CD4-positive, alpha-beta T cell treated with Interleukin-6 for 4 hours (primary cell): Measurements from ENCODE around the gene PSMD9.
"Not testable (repeated sequence)": the region's sequence is repeated elsewhere in the genome, so short reads cannot be mapped to it uniquely, and the experiment has no call there.

ENCODE experiments used
- DNase-seq: peaks from one replicate; pipeline ENCODE4 v3.0.0-alpha.2; 2020; ENCODE audit warnings: mixed read lengths

Gene PSMD9

DNA sequence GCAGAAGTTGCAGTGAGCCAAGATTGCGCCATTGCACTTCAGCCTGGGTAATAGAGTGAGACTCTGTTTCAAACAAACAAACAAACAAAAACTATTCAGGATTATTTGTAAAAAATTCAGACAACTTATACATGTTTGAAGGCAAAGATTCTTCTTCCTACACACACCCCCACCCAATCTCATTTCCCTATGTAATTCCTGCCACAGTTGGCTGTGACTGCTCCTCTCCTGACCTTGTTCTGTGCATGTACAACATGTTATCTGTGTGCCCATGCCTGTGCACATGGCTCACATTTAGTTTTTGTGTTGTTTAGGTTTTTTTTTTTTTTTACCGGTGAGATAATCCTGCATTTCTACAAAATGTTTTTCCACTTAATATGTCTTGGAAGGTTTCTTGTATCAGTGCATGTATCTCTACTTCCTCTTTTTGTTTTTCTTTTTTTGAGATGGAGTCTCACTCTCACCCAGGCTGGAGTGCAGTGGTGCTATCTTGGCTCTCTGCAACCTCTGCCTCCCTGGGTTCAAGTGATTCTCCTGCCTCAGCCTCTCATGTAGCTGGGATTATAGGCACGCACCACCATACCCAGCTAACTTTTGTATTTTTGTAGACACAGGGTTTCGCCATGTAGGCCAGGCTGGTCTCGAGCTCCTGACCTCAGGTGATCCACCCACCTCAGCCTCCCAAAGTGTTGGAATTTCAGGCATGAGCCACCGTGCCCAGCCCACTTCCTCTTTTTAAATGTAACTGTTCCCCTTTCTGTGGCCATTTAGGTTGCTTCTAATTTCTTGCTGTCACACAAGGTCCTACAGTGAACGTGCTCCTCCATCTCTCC is 38.5 kb downstream of the PSMD9 start:
- no peak for DNase-seq

DNA sequence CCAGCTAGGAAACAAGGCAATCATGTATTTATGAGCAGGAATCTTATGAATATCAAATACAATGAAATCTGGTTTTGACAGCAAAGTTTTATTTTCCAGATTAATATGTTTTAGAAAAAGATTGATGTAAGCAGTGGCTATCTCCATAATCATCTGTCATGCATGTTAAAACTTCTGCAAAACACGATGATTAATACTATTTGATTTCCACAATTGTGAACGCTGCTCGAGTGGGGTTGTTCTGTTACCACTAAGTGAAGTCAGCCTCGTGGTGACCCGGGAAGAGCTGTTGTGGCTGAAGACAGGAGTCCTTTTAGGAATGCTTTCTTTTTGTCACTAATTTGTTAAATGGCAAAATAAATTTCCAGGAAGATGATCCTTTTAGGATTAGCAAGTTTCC is 39.2 kb downstream of the PSMD9 start:
- no peak for DNase-seq

DNA sequence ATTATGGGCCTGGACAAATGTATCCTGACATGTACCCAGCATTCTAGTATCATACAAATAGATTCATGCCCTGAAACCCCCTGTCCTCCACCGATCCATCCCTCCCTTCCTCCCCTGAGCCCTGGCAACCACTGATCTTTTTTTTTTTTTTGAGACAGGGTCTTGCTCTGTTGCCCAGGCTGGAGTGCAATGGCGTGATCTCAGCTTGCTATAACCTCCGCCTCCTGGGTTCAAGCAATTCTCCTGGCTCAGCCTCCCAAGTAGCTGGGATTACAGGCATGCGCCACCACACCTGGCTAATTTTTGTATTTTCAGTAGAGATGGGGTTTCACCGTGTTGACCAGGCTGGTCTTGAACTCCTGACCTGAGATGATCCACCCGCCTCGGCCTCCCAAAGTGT is 41.0 kb downstream of the PSMD9 start:
- not testable (repeated sequence) for DNase-seq

DNA sequence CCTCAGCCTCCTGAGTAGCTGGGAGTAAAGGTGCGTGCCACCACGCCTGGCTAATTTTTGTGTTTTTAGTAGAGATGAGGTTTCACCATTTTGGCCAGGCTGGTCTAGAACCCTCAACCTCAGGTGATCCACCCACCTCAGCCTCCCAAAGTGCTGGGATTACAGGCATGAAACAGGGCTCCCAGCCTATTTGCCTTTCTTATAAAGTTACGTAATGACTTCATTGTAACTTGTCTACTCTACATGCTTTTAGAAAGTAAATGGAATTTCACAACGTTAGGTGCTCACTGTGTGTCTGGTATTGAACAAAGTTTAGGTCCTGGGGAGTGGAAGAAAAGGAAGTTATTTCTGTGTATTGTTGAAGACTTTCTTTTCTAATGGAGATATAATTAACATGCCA is 42.3 kb downstream of the PSMD9 start:
- no peak for DNase-seq

DNA sequence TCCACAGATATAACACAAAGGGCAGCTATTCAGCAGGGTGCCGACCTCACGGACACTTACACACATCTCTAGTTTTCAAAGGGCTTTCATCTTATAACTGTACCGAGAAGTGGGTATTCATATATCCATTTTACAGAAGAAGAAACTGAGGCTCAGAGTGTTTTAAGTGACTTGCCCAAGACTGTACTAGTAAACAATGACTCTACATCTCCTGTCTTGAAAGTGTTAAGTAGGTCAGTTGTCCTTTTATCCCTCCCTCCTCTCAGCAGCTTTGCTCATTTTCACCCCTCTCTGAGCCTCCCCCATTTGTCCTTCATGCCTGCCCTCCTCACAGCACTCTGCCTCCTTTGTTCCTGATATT is 43.6 kb downstream of the PSMD9 start:
- no peak for DNase-seq

DNA sequence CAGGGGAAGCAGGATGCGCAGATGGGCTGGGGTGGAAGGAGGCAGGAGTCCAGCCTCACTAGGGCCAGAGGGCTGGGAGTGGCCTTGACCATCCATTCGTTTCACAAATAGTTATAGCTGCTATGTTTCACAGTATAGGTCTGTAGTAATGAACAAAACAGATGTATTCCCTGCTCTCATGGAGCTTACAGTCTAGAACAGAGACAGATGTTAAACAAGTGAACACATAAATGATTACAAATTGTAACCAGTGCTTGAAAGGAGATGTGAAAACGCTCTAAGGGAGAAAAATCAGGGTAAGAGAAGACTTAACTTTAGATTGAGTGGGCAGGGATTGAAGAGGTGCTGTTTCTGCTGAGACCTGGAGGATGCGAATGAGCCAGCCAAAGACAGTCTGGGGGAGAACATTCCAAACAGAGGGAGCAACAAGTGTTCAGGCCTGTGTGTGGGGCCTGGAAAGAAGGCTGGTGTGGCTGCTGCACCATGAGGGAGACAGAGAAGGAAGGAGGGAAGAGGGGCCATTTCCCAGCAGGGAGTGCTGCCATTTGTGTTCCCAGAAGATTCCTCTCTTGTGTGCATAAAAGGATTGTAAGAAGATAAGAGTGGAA is 44.4 kb downstream of the PSMD9 start:
- no peak for DNase-seq

DNA sequence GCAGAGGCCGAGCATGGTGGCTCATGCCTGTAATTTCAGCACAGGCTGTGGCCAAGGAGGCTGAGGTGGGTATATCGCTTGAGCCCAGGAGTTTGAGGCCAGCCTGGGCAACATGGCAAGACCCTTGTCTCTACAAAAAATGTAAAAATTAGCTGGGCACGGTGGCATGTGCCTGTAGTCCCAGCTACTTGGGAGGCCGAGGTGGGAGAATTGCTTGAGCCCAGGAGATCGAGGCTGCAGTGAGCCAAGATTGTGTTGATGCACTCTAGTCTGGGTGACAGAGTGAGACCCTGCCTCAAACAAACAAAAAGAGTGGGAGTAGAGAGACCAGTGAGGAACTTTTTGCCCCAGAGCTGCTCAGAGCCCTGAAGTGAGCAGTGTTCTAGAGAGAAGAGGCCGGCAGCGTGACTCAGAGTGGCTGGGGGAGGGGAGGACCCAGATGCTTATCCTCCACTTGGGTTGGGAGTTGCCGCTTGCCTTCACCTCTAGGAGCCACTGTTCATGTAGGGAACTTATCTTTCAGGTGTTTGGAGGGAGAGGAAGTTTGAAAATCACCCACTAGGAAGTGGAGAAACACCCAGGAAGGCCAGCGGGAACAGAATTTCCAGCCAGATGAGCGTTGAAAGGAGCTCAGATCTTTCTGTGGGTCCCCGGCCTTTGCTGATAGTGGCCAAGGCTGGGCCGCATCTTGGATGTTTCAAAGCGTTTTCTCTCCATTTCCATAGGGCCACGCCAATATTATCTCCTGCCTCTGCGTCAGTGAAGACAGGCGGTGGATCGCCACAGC is 45.1 kb downstream of the PSMD9 start:
- DNase-seq, result no peak

DNA sequence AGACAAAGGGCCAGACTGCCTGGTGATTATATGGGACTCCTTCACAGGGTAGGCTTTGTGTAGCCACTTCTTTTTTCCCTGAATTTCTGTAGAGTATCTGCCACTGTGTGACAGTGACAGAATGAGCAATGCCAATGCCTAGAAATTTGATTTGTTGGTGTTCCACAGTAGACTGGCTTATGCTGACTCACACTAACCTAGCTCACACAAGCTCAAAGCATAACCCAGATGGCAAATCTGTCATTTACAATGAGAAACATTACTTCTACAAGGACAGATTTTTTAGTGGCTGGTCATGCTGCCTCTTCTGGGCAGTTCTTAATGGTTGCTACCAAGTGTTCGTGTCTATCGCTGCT is 45.7 kb downstream of the PSMD9 start:
- no peak for DNase-seq

DNA sequence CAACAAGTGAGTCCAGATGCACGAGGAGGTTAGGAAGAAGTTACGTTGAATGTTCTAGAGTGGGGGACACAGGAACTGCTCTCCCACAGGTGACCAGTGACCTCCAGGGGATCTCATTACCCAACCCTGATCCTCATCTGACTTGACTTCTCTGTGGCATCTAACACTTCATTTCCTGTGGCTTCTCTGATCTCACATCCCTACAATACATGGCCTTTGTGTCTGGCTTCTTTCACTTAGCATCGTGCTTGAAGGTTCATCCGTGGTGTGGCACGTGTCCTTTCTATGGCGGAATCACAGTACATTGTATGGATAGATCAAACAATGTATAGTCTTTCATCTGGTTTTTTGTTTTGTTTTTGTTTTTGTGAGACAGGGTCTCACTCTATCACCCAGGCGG is 49.1 kb downstream of the PSMD9 start:
- no peak for DNase-seq

DNA sequence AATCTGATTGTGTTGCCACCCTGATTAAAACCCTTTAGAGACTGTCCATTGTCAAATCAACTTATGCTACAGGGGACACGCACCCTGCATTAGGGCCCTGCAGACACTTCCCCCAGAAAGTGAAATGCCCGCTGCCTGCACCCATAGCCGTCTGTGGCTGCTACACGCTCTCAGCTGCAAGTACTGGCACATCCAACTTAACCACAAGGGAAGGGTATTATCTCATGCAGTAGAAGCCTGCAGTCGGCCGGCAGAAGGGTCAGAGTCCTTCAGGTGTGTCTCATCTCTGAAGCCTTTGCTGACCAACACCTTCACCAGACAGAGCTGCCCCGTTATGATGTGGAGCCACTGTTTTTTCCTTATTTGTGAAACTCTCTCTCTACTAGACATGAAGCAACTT is 50.6 kb downstream of the PSMD9 start:
- no peak for DNase-seq

DNA sequence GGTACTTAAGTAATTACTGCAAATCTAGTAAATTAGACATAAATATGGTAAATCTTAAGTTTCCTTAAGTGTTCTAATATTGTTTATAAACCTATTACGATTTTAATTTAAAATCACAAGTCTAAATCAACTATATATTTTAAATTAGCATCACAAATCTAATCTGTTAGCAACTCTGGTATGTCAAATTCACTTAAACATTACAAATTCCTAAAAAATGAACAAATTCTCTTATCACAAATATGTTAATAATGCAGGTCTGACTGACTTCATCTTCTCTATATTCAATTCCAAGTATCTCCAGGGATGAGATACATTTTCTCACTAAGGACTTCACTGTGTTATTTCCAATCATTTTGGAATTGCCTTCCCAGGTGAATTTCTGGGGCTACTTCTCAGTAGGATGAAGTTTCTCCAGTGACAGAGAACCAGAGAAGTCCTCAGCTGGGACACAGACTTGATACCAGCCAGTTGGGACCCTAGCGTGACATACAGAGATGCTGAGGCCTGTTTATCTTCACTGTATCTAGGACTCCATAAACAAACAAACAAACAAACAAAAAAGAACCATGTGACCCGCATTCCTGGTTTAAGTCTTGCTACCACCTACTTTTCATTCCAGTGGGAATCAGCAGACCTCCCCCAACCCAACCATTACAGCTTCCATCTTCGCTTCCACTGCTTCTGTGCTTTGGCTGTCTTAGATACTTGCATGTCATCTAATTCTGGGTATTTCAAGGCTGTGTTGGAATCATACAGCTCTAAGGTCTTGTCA is 51.6 kb downstream of the PSMD9 start:
- DNase-seq, result no peak

DNA sequence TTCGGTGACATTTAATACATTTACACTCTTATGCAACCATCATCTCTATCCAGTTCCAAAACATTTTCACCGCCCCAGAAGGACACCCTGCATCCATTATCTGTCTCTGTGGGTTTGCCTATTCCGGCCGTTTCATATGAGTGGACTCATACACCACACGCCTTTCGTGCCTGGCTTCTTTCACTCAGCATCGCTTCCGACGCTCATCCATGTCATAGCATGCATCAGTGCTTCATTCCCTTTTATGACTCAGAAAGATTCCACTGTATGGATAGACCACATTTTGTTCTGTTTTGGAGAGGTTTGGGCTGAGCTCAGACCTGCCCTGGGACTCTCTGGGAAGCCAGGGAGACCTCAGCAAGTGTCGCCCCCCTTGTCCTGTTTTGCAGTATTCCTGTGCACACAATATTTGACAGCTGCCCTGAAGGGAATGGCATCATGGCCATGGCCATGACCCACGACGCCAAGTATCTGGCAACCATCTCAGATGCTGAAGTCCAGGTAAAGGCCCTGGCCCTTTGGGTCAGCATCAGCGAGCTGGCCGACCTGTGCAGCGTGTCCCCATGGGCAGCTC is 53.6 kb downstream of the PSMD9 start:
- no peak for DNase-seq

DNA sequence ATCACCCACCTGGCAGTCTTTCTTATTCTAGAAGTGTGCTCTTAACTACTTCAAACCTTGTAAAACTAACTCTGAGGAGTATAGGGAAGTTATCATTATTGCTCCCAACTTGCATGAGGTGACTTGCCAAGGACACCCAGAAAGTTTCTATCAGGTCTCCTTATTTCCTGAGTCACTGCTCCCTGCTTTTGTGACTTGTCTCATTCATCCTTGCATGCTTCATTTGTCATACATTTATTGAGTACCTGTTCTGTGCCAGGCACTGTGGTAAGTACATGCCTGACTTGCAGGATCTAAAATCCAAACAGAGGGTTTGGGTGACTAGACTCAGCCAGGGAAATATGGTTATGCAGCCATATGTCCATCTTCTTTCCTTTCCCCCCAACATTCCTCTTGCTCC is 55.3 kb downstream of the PSMD9 start:
- DNase-seq, result no peak

DNA sequence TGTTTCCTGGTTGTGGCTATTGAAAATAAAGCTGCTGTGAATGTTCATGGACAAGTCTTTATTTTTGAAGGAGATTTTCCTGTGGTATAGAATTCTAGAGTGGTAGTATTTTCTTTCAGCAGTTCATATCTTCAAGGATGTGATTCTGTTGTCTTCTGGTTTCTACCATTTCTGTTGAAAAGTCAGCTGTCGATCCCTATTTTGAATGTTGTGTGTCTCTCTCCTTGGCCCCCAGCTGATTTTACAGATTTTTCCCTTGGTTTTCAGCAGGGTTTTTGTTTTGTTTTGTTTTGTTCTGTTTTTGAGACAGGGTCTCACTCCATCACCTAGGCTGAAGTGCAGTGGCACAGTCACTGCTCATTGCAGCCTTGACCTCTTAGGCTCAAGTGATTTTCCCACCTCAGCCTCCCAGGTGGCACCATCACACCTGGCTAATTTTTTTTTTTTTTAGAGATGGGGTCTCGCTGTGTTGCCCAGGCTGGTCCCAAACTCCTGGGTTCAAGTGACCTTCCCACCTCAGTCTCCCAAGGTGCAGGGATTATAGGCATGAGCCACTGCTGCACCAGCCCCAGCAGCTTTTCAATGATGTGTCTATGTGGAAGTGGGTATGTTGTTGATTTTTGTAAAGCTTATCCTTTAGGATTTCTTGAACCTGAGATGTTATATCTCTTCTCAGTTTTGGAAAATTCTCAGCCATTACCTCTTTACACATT is 57.9 kb downstream of the PSMD9 start:
- DNase-seq, result no peak

DNA sequence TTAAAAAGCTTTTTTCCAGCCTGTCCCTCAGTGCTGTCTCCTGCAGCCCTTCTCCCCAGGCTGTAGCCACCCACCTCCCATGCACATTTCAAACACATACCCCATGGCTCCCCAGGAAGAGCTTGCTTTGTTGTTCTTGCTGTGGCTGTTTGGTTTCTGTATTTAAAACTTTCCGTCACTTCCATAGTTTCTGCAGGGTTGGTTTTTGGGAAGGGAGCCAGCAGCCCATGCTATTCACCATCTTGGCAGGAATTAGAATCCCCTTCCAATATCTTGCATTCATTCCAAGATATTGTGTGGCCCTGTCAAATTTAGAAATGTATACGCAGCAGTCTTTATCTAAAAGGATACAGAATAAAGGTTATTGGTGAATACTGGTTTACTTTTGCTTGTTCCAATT is 59.4 kb downstream of the PSMD9 start:
- no peak for DNase-seq

DNA sequence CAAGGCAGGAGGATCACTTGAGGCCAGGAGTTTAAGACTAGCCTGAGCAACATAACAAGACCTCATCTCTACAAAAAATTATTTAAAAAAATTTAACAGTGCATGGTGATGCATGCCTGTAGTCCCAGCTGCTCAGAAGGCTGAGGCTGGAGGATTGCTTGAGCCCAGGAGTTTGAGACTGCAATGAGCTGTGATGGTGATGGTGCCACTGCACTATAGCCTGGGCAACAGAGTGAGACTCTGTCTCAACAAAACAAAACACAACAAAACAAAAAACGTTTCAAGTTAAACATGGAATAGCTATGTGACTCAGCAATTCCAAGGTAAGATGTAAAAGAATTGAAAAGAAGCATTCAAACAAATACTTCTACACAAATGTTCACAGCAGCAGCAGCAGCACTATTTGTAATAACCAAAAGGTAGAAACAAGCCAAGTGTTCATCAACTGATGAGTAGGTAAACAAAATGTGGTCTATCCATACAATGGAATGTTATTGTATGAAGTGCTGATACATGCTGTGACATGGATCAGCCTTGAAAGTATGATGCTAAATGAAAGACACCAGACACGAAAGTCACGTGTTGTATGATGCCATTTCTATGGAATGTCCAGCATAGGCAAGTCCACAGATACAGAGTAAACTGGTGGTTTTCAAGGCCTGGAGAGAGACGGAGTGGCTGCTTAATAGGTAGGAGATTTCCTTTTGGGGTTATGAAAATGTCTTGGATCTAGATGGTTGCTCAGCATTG is 61.2 kb downstream of the PSMD9 start:
- no peak for DNase-seq

DNA sequence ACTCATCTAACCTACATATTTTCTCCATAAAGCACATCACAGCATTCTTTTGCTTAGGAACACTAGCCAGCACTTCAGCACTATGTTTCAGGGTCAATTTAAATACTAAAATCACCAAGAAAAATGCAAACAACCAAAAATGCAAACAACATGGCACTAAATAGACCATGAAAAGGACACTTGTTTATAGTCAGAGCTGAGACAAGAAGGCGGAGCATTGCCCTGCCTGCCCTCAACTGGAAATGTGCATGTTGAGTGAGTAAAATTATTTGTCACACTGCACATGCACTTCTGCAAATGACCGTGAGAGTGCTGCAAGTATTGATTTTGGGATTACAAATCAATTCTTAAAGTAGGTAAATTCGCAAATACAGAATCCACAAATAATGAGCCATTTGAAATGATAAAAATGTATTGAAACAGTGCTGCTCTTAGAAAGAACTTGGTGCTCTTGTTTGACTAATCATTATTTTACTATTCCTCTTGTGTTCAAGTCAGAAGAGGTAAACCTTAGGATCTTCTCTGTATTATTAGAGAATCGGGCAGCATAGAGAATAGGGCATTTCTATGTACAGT is 64.6 kb downstream of the PSMD9 start:
- no peak for DNase-seq

DNA sequence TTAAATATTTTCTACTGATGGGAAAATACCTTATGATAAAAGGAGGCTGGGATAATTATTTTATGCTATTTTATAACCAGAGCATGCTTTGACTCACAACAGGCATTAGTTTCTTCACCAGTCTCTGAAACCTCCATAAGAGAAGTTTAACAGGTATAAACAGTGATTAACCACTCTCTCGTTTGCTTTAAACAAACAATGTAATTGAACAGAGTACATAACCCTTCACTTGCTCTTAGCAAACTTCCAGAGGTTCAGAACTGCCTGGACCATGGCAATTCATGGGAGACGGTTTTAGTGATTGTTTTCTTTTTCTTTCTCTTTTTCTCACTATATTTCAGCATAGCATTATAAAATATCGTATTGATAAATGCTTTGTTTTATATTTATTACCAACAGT is 65.1 kb downstream of the PSMD9 start:
- DNase-seq, result no peak

DNA sequence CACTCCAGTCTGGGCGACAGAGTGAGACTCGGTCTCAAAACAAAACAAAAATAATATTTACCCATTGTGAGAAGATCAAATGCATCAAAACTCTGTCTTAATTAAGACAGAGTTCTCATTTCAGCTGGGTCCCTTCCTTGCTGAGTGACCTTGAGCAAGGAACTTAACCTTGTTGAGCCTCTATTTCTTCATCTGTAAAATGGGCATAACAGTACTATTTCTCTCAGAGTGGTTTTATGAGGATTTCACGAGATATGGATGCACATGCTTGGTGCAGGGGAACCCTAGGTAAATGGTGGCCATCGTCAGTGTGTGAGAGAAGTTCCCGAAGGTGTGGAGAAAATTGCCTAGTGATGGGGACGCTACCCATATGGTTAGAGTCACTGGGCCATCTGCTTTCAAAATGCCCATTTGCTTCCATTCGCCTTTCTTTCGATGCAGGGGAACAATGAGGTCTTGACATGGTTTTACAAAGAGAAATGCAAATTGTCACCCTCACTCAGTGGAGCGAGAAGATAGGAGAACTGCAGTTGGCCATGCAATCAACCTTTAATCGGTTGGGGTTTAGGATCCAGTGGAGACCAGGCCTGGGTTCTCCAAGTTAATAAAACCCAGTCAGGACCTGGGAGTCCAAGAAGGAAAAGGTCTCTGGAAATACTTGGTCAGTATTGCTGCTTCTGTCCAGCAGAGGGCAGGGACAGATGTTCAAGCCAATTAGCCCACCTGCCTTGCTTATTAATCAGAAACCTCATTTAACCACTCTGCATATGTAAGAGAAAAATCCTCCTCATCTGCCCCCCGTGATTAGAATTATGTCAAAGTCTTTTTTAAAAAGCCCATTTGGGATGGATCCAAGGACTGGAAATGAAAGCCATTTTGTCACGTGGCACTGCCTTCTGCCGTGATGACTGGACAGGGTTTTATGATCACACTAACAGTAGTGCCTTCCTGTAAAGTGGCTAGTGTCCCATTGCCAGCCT is 67.0 kb downstream of the PSMD9 start:
- no peak for DNase-seq
